Measurements from ENCODE around the gene TGFBI.

Gene TGFBI

DNA sequence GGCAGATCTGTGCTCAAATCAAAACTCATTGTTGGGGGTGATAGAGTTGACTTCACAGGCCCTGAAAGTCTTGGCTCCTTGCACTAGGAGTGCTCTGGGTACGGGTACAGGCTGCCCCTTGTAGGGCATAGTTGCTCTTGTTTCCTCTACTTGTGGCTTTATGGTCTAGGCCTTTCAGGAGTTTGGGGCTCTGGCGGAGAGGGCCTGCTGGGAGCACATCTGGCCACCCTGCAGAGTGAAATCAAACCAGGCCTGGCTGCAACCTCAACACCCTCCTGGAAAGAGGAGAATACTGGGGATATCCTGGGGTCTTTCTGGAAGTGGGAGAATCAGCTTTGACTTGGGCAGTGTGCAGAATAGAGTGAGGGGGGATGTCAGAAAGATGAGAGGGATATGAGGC is 1.5 kb downstream of the TGFBI start:
- H2AFZ ChIP-seq (ENCODE audit: low read depth, low read length, severe bottlenecking), result no peak overlapping the region
- no peak overlapping the region for H3K4me2 ChIP-seq (ENCODE audit: low read depth, low read length, poor library complexity, severe bottlenecking)
- no peaks in the 10 kb centered on the region for H3K9me3 ChIP-seq (ENCODE audit: insufficient read depth, low read length)
- H4K20me1 ChIP-seq (ENCODE audit: low read depth, low read length), result no peaks in the 10 kb centered on the region
- no peaks in the 10 kb centered on the region for H3K27me3 ChIP-seq (ENCODE audit: low read length)
- no peaks in the 10 kb centered on the region for H3F3A ChIP-seq (ENCODE audit: insufficient read depth)
- TF ChIP-seq EZH2phosphoT487 (conservative IDR thresholded peaks at IDR 0.05; ENCODE audit: low read length), result no peak
- TF ChIP-seq, protein P1, sequence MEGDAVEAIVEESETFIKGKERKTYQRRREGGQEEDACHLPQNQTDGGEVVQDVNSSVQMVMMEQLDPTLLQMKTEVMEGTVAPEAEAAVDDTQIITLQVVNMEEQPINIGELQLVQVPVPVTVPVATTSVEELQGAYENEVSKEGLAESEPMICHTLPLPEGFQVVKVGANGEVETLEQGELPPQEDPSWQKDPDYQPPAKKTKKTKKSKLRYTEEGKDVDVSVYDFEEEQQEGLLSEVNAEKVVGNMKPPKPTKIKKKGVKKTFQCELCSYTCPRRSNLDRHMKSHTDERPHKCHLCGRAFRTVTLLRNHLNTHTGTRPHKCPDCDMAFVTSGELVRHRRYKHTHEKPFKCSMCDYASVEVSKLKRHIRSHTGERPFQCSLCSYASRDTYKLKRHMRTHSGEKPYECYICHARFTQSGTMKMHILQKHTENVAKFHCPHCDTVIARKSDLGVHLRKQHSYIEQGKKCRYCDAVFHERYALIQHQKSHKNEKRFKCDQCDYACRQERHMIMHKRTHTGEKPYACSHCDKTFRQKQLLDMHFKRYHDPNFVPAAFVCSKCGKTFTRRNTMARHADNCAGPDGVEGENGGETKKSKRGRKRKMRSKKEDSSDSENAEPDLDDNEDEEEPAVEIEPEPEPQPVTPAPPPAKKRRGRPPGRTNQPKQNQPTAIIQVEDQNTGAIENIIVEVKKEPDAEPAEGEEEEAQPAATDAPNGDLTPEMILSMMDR (IDR thresholded peaks at IDR 0.05; ENCODE audit: insufficient read depth, low read length, poor library complexity, severe bottlenecking), result no peak
- no peak overlapping the region for H3K4me3 ChIP-seq (ENCODE audit: insufficient read depth, low read length, poor library complexity, severe bottlenecking)
- H3K9me2 ChIP-seq (replicated peaks; ENCODE audit: insufficient read depth, low read length), result no peaks in the 10 kb centered on the region
- no peak overlapping the region for H3K27ac ChIP-seq (ENCODE audit: low read depth, low read length)
- no peaks in the 10 kb centered on the region for H3K79me2 ChIP-seq (ENCODE audit: insufficient read depth, low read length)
- no peak overlapping the region for H3K9ac ChIP-seq (ENCODE audit: low read length)
- no peaks in the 10 kb centered on the region for H3K36me3 ChIP-seq (ENCODE audit: low read length)

DNA sequence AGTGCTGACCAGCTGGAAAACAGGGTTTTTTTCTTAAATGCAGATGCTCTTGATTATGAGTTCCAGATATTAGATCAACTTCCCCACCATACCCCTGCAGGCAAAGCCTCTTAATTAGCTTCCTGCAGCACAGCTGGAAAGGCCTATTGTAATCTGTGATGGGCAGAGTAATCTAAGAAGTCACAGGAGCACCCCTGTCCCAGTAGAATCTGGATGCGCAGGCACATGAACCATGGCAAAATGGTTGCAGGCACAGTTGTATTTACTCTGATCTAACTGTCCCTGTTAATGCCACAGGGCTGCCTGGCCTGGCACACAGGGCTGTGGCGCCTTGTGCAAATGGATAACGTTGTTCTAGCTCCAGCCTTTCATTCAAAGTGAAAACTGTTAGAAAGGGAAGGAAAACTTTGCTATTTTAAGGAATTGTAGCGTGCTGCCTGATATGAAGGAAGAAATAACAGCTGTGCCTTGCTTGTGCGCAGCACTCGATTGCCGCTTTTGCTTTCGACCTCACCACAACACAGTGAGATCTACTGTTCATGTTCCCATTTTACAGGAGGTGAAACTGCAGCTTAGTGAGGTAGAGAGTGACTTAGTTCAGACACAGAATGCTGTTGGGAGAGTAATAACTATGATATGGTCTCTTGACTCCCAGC is 2.3 kb downstream of the TGFBI start:
- H3K9me3 ChIP-seq (ENCODE audit: insufficient read depth, low read length), result no peaks in the 10 kb centered on the region
- H3K9me2 ChIP-seq (replicated peaks; ENCODE audit: insufficient read depth, low read length), result no peaks in the 10 kb centered on the region
- TF ChIP-seq, protein P1 (IDR thresholded peaks at IDR 0.05; ENCODE audit: insufficient read depth, low read length, poor library complexity, severe bottlenecking), result no peak
- no peak for TF ChIP-seq EZH2phosphoT487 (conservative IDR thresholded peaks at IDR 0.05; ENCODE audit: low read length)
- H3K27ac ChIP-seq (ENCODE audit: low read depth, low read length), result no peak overlapping the region
- no peaks in the 10 kb centered on the region for H3K27me3 ChIP-seq (ENCODE audit: low read length)
- no peak overlapping the region for H2AFZ ChIP-seq (ENCODE audit: low read depth, low read length, severe bottlenecking)
- H3F3A ChIP-seq (ENCODE audit: insufficient read depth), result no peaks in the 10 kb centered on the region
- no peaks in the 10 kb centered on the region for H4K20me1 ChIP-seq (ENCODE audit: low read depth, low read length)
- H3K4me3 ChIP-seq (ENCODE audit: insufficient read depth, low read length, poor library complexity, severe bottlenecking), result no peak overlapping the region
- no peak overlapping the region for H3K4me2 ChIP-seq (ENCODE audit: low read depth, low read length, poor library complexity, severe bottlenecking)
- no peaks in the 10 kb centered on the region for H3K36me3 ChIP-seq (ENCODE audit: low read length)
- H3K9ac ChIP-seq (ENCODE audit: low read length), result no peak overlapping the region
- H3K79me2 ChIP-seq (ENCODE audit: insufficient read depth, low read length), result no peaks in the 10 kb centered on the region

DNA sequence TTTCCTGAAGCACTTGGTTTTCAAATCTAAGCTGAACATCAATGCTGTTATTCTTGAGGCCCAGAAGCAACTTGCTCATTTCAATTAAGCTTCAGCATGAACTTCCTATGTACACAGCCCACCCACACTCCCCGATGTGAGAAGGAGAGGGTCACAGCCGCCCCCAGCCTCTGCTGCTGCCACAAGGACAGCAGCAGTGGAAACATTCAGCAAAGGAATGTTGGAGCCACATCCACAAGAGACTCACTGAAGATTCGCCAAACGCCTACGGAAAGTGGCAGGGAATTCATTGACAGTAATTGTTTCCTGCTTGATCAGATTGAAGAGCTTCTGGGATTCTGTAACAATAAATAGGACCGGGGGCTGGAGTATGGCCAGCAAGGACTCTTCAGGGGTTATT is 2.9 kb downstream of the TGFBI start:
- H3K4me3 ChIP-seq (ENCODE audit: insufficient read depth, low read length, poor library complexity, severe bottlenecking), result no peak overlapping the region
- no peaks in the 10 kb centered on the region for H3K79me2 ChIP-seq (ENCODE audit: insufficient read depth, low read length)
- H3K27ac ChIP-seq (ENCODE audit: low read depth, low read length), result no peak overlapping the region
- no peaks in the 10 kb centered on the region for H3K27me3 ChIP-seq (ENCODE audit: low read length)
- no peak overlapping the region for H3K4me2 ChIP-seq (ENCODE audit: low read depth, low read length, poor library complexity, severe bottlenecking)
- no peaks in the 10 kb centered on the region for H3K9me3 ChIP-seq (ENCODE audit: insufficient read depth, low read length)
- H4K20me1 ChIP-seq (ENCODE audit: low read depth, low read length), result no peaks in the 10 kb centered on the region
- no peaks in the 10 kb centered on the region for H3K9me2 ChIP-seq (replicated peaks; ENCODE audit: insufficient read depth, low read length)
- no peak overlapping the region for H3K9ac ChIP-seq (ENCODE audit: low read length)
- H2AFZ ChIP-seq (ENCODE audit: low read depth, low read length, severe bottlenecking), result no peak overlapping the region
- no peaks in the 10 kb centered on the region for H3K36me3 ChIP-seq (ENCODE audit: low read length)
- TF ChIP-seq, protein P1 (IDR thresholded peaks at IDR 0.05; ENCODE audit: insufficient read depth, low read length, poor library complexity, severe bottlenecking), result no peak
- TF ChIP-seq EZH2phosphoT487 (conservative IDR thresholded peaks at IDR 0.05; ENCODE audit: low read length), result no peak
- H3F3A ChIP-seq (ENCODE audit: insufficient read depth), result no peaks in the 10 kb centered on the region

Measured in SU-DHL-6 (cell line).